ENCODE measurements around the gene KRTAP12-1.

GRCh38 chr21:44696572-44696971 is 14.6 kb upstream of the KRTAP12-1 start:
- TF ChIP-seq POLR2A (IDR thresholded peaks at IDR 0.05) = no peak
- no peak for TF ChIP-seq CTCF (IDR thresholded peaks at IDR 0.05)

All from body of pancreas (tissue), 4 donors.